ENCODE measurements around the gene ZNF75A.

DNA sequence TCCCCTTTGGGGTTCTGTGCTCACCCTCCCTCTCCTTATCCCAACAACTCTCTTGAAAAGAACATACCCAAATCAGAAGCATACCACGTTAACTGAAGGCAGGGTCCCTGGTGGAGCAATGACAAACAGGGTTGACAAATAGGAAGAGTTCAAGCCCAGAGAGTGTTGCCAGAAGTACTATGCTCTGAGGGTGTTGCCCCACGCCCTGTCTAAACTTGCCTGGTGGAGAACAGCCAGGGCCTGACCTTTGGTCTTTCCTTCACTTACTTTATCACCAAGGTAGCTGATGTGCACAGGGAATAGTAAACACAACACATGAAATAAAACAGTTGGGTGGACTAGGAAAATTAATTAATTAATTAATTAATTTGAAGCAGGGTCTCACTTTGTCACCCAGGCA, 23.3 kb downstream of the ZNF75A start:
- TF ChIP-seq, protein P1, sequence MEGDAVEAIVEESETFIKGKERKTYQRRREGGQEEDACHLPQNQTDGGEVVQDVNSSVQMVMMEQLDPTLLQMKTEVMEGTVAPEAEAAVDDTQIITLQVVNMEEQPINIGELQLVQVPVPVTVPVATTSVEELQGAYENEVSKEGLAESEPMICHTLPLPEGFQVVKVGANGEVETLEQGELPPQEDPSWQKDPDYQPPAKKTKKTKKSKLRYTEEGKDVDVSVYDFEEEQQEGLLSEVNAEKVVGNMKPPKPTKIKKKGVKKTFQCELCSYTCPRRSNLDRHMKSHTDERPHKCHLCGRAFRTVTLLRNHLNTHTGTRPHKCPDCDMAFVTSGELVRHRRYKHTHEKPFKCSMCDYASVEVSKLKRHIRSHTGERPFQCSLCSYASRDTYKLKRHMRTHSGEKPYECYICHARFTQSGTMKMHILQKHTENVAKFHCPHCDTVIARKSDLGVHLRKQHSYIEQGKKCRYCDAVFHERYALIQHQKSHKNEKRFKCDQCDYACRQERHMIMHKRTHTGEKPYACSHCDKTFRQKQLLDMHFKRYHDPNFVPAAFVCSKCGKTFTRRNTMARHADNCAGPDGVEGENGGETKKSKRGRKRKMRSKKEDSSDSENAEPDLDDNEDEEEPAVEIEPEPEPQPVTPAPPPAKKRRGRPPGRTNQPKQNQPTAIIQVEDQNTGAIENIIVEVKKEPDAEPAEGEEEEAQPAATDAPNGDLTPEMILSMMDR (IDR thresholded peaks at IDR 0.05) = no peak
- no peak for TF ChIP-seq EZH2 (IDR thresholded peaks at IDR 0.05)
- TF ChIP-seq EZH2phosphoT487 (IDR thresholded peaks at IDR 0.05) = no peak

Data from neural progenitor cell (in vitro differentiated cells).